ENCODE measurements around the gene GOPC.
"Not testable (repeated sequence)": the region's sequence is repeated elsewhere in the genome, so short reads cannot be mapped to it uniquely, and the experiment has no call there.

GOPC gene

DNA sequence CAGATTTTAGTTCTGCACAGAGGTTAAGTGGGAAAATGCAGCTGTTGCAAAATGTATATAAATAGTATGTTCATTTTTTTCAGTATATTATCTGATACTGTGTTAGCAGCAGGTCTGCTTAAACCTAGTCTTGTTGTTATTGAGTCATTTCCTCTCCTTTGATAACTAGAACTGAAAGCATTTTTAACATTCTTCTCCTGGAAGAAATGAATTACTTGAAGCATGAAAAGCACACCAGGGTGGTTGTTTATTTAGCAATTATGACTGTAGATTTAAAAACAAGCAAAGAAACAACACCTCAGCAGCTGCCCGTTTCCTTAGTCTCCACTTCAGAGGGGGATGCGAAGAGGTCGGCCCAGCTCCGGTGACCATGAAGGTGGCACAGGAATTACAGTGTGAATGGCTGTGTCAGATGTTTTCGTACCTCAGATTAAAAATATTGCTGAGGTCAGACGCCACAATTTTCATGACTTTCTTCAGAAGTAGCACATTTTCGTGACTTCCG lies 53.5 kb downstream of the GOPC start:
- DNase-seq (ENCODE audit: low spot score): no peak

GRCh38 chr6:117547688-117548621 lies 54.4 kb downstream of the GOPC start:
- DNase-seq (ENCODE audit: low spot score): peak; percentile 24

DNA sequence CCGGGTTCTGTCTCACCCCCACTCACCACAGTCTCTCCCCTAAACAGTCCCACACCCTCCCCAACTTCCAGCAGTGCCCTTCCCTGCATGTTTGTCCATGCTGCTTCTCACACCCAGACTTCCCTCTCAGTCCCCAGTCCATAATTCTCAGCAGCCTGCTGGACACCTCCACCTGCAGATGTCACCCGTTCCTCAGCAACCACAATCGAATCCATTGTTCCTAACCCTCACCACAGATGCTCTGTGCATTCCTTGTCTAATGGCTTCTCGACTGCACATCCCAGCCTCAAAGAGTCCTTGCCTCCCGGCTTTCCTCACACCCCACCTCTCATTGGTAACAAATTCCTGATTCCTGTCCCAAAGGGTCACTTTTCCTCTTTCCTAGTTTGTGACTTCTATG lies 55.6 kb downstream of the GOPC start:
- DNase-seq (ENCODE audit: low spot score): no peak

- DNase-seq (ENCODE audit: low spot score): no peak
These were observed 57.1 kb downstream of the GOPC start for GRCh38 chr6:117545161-117545595.

GRCh38 chr6:117544716-117545115 lies 57.6 kb downstream of the GOPC start:
- no peak for DNase-seq (ENCODE audit: low spot score)

GRCh38 chr6:117542493-117542892 lies 59.8 kb downstream of the GOPC start:
- DNase-seq (ENCODE audit: low spot score): no peak

DNA sequence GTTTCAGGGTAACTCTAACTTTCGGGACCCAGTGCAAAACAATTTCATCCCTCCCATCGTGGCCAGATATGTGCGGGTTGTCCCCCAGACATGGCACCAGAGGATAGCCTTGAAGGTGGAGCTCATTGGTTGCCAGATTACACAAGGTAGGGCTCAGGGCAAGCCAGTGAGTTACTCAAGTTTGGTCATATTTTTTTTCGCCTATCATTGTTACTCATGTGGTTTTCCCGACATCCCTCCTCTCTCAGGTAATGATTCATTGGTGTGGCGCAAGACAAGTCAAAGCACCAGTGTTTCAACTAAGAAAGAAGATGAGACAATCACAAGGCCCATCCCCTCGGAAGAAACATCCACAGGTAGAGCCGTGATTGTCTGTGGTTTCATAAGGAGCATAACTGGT lies 61.6 kb downstream of the GOPC start:
- no peak for DNase-seq (ENCODE audit: low spot score)

- DNase-seq (ENCODE audit: low spot score): no peak
These were observed 63.7 kb downstream of the GOPC start for GRCh38 chr6:117538615-117539014.

DNA sequence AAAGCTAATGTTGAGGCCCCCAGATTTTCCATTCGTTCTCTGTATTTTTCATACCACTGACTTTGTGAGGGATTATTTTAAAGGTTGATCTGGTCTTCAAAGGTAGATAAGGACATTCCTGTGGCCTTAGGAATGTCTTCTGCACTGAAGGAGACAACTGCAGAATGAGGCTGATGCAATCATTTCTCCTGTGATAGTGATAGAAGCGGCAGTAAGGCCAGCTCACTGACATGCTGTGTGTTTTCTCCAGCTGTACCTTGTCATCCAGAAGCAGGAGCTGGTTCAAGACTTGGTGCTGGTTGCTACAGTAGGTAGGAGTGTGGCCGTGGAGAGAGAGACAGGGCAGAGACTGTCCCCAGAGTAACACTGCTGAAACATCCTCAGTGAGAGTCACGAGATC lies 66.0 kb downstream of the GOPC start:
- no peak for DNase-seq (ENCODE audit: low spot score)

GRCh38 chr6:117534974-117535373 lies 67.3 kb downstream of the GOPC start:
- no peak for DNase-seq (ENCODE audit: low spot score)

DNA sequence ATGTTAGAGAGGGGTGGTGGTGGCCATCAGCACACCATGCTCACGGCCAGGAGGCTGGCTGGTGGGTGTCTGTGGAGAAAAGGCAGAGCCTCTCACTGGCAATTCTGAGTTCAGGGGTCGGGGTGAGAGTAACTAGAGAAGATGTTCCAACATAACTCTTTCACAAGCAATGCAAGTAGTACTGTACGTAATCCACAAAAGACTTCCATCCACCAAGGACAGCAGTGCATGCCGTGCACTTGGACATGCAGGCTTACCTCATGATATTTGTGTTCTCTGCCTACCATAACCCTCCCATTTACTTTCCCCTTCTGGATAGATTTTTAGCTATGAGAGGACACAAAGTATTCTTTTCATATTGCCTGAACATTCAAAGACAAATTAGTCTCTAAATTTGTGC lies 68.5 kb downstream of the GOPC start:
- DNase-seq (ENCODE audit: low spot score): no peak

- no peak for DNase-seq (ENCODE audit: low spot score)
These were observed 70.2 kb downstream of the GOPC start for GRCh38 chr6:117531809-117532725.

GRCh38 chr6:117531346-117531745 lies 71.0 kb downstream of the GOPC start:
- DNase-seq (ENCODE audit: low spot score): no peak

- no peak for DNase-seq (ENCODE audit: low spot score)
These were observed 71.7 kb downstream of the GOPC start for GRCh38 chr6:117530467-117531242.

- no peak for DNase-seq (ENCODE audit: low spot score)
These were observed 76.7 kb downstream of the GOPC start for GRCh38 chr6:117525607-117526006.

DNA sequence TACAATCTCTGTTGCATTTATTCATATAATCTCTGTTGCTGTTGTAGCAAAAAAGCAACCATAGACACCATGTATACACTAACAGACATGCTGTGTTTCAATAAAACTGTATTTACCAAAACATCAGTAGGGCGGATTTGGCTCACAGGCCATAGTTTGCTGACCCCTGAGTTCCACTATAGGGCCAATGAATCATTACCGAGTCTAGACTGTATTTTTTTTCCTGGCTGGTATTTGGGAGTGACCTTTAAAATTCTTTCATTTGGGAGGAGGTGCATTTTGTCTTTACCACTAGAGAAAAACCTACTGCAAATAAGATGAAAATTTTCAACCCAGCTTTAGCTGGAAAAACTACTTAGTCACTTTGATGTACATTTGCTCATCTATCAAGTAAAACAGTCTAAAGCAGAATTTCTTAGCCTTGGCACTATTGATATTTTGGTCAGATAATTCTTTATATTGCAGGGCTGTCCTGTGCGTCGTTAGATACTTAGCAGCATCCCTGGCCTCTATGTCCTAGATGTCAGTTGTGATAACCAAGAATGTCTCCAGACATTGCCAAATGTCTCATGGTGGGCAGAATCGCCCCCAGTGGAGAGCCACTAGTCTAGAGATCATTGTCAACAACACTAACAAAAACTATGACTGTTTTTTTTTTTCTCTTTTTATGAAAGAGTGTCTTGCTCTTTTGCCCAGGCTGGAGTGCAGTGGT lies 80.4 kb downstream of the GOPC start:
- DNase-seq (ENCODE audit: low spot score): no peak

- no peak for DNase-seq (ENCODE audit: low spot score)
These were observed 81.5 kb downstream of the GOPC start for GRCh38 chr6:117520603-117521395.

GRCh38 chr6:117518870-117519269 lies 83.4 kb downstream of the GOPC start:
- DNase-seq (ENCODE audit: low spot score): no peak

DNA sequence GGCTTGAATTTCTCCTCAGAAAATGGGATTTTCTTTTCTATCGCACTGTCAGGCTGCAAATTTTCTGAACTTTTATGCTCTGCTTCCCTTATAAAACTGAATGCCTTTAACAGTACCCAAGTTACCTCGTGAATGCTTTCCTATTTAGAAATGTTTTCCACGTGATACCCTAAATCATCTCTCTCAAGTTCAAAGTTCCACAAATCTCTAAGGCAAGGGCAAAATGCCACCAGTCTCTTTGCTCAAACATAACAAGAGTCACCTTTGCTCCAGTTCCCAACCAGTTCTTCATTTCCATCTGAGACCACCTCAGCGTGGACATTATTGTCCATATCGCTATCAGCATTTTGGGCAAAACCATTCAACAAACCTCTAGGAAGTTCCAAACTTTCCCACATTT lies 84.3 kb downstream of the GOPC start:
- DNase-seq (ENCODE audit: low spot score): not testable (repeated sequence)

DNA sequence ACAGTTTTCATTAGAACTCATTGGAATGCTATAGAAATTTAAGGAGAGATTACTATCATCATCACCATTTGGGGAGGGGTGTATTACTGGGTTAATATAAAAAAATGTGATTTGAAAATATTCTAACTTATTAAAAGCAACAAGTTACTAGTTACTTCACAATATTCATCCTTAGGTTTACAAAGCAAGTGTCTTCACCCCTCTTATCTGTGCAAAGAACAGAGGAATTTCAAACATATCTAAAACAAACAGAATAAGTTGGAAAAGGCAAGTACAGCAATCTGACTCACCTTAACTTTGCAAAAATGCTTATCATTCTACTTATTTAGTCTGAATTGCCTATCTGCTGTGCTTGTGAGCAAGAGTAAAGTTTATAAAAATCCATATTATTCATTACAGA lies 87.0 kb downstream of the GOPC start:
- DNase-seq (ENCODE audit: low spot score): no peak

Data from germinal center (tissue), 1 donor.